DND-41 (cell line): ENCODE results near the gene KRTAP10-12.
"Not testable (repeated sequence)": the region's sequence is repeated elsewhere in the genome, so short reads cannot be mapped to it uniquely, and the experiment has no call there.

Source experiments
- ATAC-seq: fragments of 200-7000 bp; cut with Tn5 transposase; 3 replicates; pipeline ENCODE4 v1.9.1; 2021; ENCODE audit warnings: low read depth; ENCODE audit not compliant: insufficient read depth
- DNase-seq: peaks from one replicate; pipeline ENCODE4 v3.0.0-alpha.2; 2020
- H2AFZ ChIP-seq: 2 replicates; pipeline ENCODE4 v1.6.0; 2012; ENCODE audit warnings: low read depth, low read length
- H3K27ac ChIP-seq: 2 replicates; pipeline ENCODE4 v1.5.1; 2012; ENCODE audit warnings: low read length, inconsistent platforms
- H3K27me3 ChIP-seq: fragments of 200-600 bp; sonication (generic); 2 replicates; pipeline ENCODE4 v1.6.0; 2012; ENCODE audit warnings: low read length, mild to moderate bottlenecking, inconsistent platforms; ENCODE audit not compliant: insufficient read depth, poor library complexity
- H3K36me3 ChIP-seq: 2 replicates; pipeline ENCODE4 v1.5.1; 2012; ENCODE audit warnings: low read length, inconsistent platforms; ENCODE audit not compliant: insufficient read depth
- H3K4me1 ChIP-seq: 2 replicates; pipeline ENCODE4 v1.5.1; 2012; ENCODE audit warnings: mild to moderate bottlenecking, low read length; ENCODE audit not compliant: insufficient read depth
- H3K4me2 ChIP-seq: 2 replicates; pipeline ENCODE4 v1.6.0; 2012; ENCODE audit warnings: mild to moderate bottlenecking, moderate library complexity, low read length, inconsistent platforms; ENCODE audit not compliant: insufficient read depth
- H3K4me3 ChIP-seq, 2 experiments: fragments of 200-600 bp in 1 of 2; shearing (Covaris generic) in 1 of 2; 2 replicates each; pipeline ENCODE4 v1.5.1; 2012 to 2016; ENCODE audit warnings: inconsistent platforms in 2 of 2, low read length in 2 of 2, mild to moderate bottlenecking in 2 of 2, low read depth in 1 of 2, moderate library complexity in 1 of 2
- H3K79me2 ChIP-seq: 2 replicates; pipeline ENCODE4 v1.6.0; 2012; ENCODE audit warnings: low read length, inconsistent platforms; ENCODE audit not compliant: insufficient read depth
- H3K9ac ChIP-seq: 2 replicates; pipeline ENCODE4 v1.6.0; 2012; ENCODE audit warnings: low read depth, mild to moderate bottlenecking, inconsistent platforms, low read length, moderate library complexity
- H3K9me3 ChIP-seq: 2 replicates; pipeline ENCODE4 v1.5.1; 2012; ENCODE audit warnings: low read length, moderate library complexity, mild to moderate bottlenecking, inconsistent platforms; ENCODE audit not compliant: insufficient read depth, severe bottlenecking
- H4K20me1 ChIP-seq: 2 replicates; pipeline ENCODE4 v1.6.0; 2012; ENCODE audit warnings: low read length; ENCODE audit not compliant: insufficient read depth
- CTCF ChIP-seq: IDR thresholded peaks from 2 replicates; pipeline ENCODE4 v1.5.1; 2012; ENCODE audit warnings: borderline replicate concordance, low read length, moderate library complexity, mild to moderate bottlenecking; ENCODE audit not compliant: poor library complexity, severe bottlenecking; ENCODE audit errors: extremely low read depth
- EZH2 ChIP-seq: IDR thresholded peaks from 3 replicates; pipeline ENCODE4 v1.6.1; 2012; ENCODE audit warnings: borderline replicate concordance, low read depth, mild to moderate bottlenecking, moderate library complexity, low read length, inconsistent platforms; ENCODE audit not compliant: severe bottlenecking

KRTAP10-12 gene

GRCh38 chr21:44687671-44688070, 9.3 kb upstream of the KRTAP10-12 start:
- Histone ChIP-seq H3K79me2 (no peaks in the 10 kb centered on the region), H4K20me1 (no peaks in the 10 kb centered on the region), H3K4me3 (no peak overlapping the region), H3K4me2 (no peak overlapping the region), H3K27ac (no peak overlapping the region), H3K27me3 (no peaks in the 10 kb centered on the region), H2AFZ (no peak overlapping the region), H3K9ac (no peak overlapping the region), H3K36me3 (no peaks in the 10 kb centered on the region), H3K4me1 (no peaks in the 10 kb centered on the region), H3K9me3 (no peaks in the 10 kb centered on the region)
- ATAC-seq (no peak), DNase-seq (no peak)
- TF ChIP-seq CTCF = no peak
- no peak for TF ChIP-seq EZH2

DNA sequence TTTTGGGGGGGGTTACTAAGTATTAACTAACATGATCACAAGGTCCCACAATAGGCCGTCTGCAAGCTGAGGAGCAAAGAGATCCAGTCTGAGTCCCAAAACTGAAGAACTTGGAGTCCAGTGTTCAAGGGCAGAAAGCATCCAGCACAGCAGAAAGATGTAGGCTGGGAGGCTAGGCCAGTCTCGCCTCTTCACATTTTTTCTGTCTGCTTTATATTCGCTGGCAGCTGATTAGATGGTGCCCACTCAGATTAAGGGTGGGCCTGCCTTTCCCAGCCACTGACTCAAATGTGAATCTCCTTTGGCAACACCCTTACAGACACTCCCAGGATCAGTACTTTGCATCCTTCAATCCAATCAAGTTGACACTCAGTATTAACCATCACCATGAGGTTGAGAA, 7.2 kb upstream of the KRTAP10-12 start:
- not testable (repeated sequence) for H4K20me1 ChIP-seq, H3K4me2 ChIP-seq, H3K79me2 ChIP-seq, H3K36me3 ChIP-seq, H3K27ac ChIP-seq, H3K27me3 ChIP-seq, H2AFZ ChIP-seq, H3K9me3 ChIP-seq, H3K4me1 ChIP-seq, ATAC-seq, H3K4me3 ChIP-seq, H3K9ac ChIP-seq, DNase-seq

DNA sequence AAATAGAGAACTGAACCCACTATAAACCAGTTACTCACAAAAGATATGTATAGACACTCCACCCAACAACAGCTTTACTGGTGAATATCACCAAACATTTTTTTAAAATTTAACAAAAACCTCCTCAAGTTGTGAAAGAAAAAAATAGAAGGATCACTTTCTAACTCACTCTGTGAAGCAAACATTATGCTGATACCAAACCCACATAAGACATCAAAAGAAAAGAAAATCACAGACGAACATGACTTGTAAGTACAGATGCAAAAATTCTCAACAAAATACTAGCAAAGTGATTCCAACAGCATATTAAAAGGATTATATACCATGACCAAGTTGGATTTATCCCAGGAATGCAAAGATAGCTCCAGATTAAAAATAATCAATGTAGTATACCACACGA, 5.3 kb upstream of the KRTAP10-12 start:
- H3K4me2 ChIP-seq = no peak overlapping the region
- no peak overlapping the region for H2AFZ ChIP-seq
- no peak for TF ChIP-seq CTCF
- no peak for TF ChIP-seq EZH2
- no peak overlapping the region for H3K9ac ChIP-seq
- H3K9me3 ChIP-seq = no peaks in the 10 kb centered on the region
- H3K27me3 ChIP-seq = no peaks in the 10 kb centered on the region
- no peak overlapping the region for H3K4me3 ChIP-seq
- H3K27ac ChIP-seq = no peak overlapping the region
- no peaks in the 10 kb centered on the region for H4K20me1 ChIP-seq
- no peaks in the 10 kb centered on the region for H3K4me1 ChIP-seq
- no peak for DNase-seq
- no peak for ATAC-seq
- no peaks in the 10 kb centered on the region for H3K36me3 ChIP-seq
- no peaks in the 10 kb centered on the region for H3K79me2 ChIP-seq

- Histone ChIP-seq H3K27me3 (no peaks in the 10 kb centered on the region), H3K4me3 (no peak overlapping the region), H3K9me3 (no peaks in the 10 kb centered on the region), H3K79me2 (no peaks in the 10 kb centered on the region), H3K4me1 (no peaks in the 10 kb centered on the region), H3K36me3 (no peaks in the 10 kb centered on the region), H3K9ac (no peak overlapping the region), H4K20me1 (no peaks in the 10 kb centered on the region; the same call in 1 of the 2 replicates), H3K27ac (no peak overlapping the region), H2AFZ (no peak overlapping the region), H3K4me2 (no peak overlapping the region)
- TF ChIP-seq CTCF (no peak), EZH2 (no peak)
- DNase-seq (no peak), ATAC-seq (no peak)
These were observed 4.0 kb upstream of the KRTAP10-12 start for GRCh38 chr21:44692798-44693512.
